ENCODE measurements around the gene PPDPF.
"Not testable (repeated sequence)": the region's sequence is repeated elsewhere in the genome, so short reads cannot be mapped to it uniquely, and the experiment has no call there.

The PPDPF gene

GRCh38 chr20:63566395-63567135 lies 46.0 kb downstream of the PPDPF start:
- DNase-seq = no peak

GRCh38 chr20:63567136-63567385 lies 46.5 kb downstream of the PPDPF start:
- DNase-seq = no peak

DNA sequence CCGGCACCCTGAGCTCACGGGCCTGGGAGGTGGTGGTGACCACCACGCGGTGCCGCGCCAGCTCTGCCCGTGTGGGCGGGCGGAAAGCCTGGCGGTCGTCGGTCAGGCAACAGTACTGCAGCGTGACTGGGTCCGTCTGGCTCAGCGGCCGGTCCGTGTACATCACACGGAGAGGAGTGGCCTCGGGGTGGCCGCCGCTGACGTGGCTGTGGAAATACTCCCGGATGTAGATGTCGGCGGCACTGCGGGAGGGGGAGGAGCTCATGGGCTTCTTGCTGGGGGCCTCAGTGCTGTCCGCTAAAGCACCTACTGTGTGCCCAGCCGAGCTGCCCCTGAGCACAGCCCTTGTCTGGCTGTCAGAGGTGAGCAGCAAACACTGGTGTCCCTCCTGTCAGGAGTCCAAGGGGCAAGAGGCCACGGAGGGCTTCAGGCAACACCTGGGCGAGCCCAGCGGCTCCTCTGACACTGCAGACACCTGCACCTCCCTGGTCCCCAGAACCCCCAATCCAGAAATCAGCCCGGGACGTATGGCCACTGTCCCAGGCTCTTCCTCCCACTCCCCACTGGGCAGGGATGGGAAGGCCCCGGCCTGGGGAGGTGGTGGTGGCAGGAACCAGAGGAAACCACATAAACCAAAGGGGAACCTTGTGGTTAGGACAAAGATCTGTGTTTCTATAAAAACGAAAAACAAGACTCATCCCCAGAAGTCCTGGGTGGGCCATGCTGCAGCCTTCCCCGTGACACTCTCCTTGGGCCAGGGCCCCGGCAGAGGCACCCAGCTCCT lies 47.0 kb downstream of the PPDPF start:
- DNase-seq = no peak

- DNase-seq = no peak
These were observed 47.8 kb downstream of the PPDPF start for GRCh38 chr20:63568170-63568981.

DNA sequence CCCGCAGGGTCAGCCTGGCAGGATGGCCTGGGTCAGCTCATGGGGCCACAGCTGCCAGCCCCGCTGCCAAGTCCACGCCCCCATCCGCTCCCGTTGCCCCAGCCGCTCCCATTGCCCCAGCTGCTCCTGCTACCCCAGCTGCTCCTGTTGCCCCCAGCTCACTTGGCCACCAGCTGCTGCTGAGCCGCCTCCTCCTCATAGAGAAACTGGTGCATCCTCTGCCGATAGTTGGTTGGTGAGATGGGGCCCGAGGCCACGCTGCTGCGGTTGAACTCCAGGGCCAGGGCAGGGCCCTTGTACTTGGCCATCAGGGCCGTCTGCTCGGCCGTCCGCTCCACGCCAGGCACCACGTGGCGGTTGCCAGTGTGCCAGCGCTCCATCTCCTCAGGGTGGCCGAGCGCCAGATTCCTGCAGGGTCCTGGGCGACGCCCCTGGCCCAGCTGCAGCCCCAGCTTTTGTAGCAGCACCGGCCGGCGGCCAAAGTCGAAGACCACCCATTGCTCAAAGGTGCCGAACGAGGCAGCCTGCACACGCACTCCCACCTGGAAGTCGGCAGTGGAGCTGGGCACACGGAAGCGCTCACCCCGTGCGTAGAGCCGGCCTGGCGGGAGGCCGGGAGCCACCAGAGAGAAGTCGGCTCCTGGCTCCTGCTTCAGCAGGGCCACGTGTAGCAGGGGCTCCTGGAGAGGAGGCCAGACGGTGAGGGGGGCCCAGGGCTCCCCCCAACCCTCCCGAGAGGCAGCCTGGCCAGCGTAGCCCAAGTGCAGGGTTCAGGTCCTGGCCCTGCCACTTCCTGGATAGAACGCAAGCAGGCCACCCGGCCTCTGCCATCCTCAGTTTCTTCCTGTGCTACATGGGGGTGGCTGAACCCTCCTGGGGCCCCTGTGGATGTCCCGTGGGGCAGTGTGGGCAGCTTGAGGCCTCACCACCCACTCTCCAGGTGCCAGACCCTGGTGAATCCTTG lies 48.7 kb downstream of the PPDPF start:
- DNase-seq = no peak

DNA sequence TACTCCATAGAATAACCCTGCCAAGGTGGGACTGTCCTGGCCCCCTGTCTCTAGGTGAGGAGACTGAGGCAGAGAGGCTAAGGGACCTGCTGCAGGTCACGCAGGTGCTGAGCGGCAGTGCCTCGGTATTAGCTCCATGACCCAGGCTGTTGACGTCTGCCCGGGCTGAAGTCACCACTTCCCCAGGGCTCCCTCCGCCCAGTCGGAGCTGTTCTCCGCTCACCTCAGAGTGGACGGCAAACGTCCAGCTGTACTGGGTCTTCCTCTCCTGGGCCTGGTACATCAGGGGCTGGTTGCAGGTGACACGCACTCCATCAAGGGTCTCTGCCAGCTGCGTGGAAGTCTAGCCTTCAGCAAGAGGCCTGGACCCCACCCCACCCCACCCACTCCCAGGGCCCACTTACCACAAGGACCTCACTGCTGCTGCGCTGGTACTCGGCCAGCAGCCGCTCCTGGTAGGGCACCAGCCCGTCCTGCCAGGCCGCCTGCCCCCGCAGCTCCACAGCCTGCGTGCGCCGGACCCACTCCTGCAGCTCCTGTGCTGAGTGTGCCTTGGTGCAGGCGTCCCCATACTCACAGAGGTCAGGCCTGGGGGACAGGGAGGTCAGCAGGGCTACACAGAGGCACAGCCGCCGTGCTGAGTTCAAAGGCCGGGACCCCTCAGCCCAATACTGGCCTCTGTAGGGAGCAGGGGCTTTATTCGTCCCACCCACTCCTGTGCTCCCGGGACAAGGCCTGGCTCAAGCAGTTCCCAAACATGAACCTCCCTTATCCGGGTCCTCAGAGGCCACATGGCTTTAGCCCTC lies 49.9 kb downstream of the PPDPF start:
- DNase-seq = no peak

GRCh38 chr20:63571087-63571478 lies 50.5 kb downstream of the PPDPF start:
- not testable (repeated sequence) for DNase-seq

All from NCI-H510A (cell line).